HepG2 (cell line): ENCODE measurements around the gene HSPA1L. TPM values are rescaled to one million over a fixed set of nuclear protein-coding genes. Genes with fewer than 3 reads are reported as not detected.
A peak's percentile ranks its signal among the peaks of the same experiment; 100 is the strongest.

Experiments
- ATF7-NPFF ChIP-seq: sonication (generic); formaldehyde crosslinking; IDR thresholded peaks from 2 replicates; pipeline ENCODE4 v1.8.1; 2023; ENCODE audit warnings: mild to moderate bottlenecking, low read depth, missing genetic modification reagents, moderate library complexity
- DNMT1 ChIP-seq: sonication (generic); formaldehyde crosslinking; IDR thresholded peaks from 2 replicates; pipeline ENCODE4 v1.5.1; 2020; ENCODE audit warnings: mild to moderate bottlenecking, missing genetic modification reagents
- ELF1 ChIP-seq: sonication (generic); formaldehyde crosslinking; IDR thresholded peaks from 2 replicates; pipeline ENCODE4 v1.4.0; 2020; ENCODE audit warnings: missing genetic modification reagents
- FOSL2 ChIP-seq: sonication (generic); formaldehyde crosslinking; IDR thresholded peaks from 2 replicates; pipeline ENCODE4 v1.4.0; 2020; ENCODE audit warnings: missing genetic modification reagents
- HDAC1 ChIP-seq: sonication (generic); formaldehyde crosslinking; IDR thresholded peaks from 2 replicates; pipeline ENCODE4 v1.5.1; 2020; ENCODE audit warnings: mild to moderate bottlenecking, missing genetic modification reagents
- MED1 ChIP-seq: sonication (generic); formaldehyde crosslinking; IDR thresholded peaks from 2 replicates; pipeline ENCODE4 v1.4.0; 2020; ENCODE audit warnings: missing genetic modification reagents
- TEAD3 ChIP-seq: optimal IDR thresholded peaks from 2 replicates; pipeline ENCODE3; 2016; ENCODE audit warnings: borderline replicate concordance
- ZFAT ChIP-seq: sonication (generic); formaldehyde crosslinking; conservative IDR thresholded peaks from 2 replicates; pipeline ENCODE4 v1.8.1; 2023; ENCODE audit warnings: missing genetic modification reagents, inconsistent platforms
- ZKSCAN5 ChIP-seq: sonication (generic); formaldehyde crosslinking; IDR thresholded peaks from 2 replicates; pipeline ENCODE4 v1.5.1; 2020; ENCODE audit warnings: mild to moderate bottlenecking, missing genetic modification reagents
- ZNF225 ChIP-seq: sonication (generic); formaldehyde crosslinking; IDR thresholded peaks from 2 replicates; pipeline ENCODE4 v1.4.0; 2020; ENCODE audit warnings: mild to moderate bottlenecking, missing genetic modification reagents
- ZNF317 ChIP-seq: sonication (generic); formaldehyde crosslinking; IDR thresholded peaks from 2 replicates; pipeline ENCODE4 v1.5.0; 2020; ENCODE audit warnings: mild to moderate bottlenecking, missing genetic modification reagents
- ZNF329 ChIP-seq: sonication (generic); formaldehyde crosslinking; IDR thresholded peaks from 2 replicates; pipeline ENCODE4 v1.9.0; 2021; ENCODE audit warnings: low read depth, mild to moderate bottlenecking, missing genetic modification reagents
- ZNF33A ChIP-seq: sonication (generic); formaldehyde crosslinking; IDR thresholded peaks from 2 replicates; pipeline ENCODE4 v1.5.1; 2020; ENCODE audit warnings: missing genetic modification reagents, mild to moderate bottlenecking, moderate library complexity, borderline replicate concordance
- polyA plus RNA-seq, 8 experiments: library from polyadenylated mRNA; depleted of rRNA in 3 of 8; stranded (reverse) in 7 of 8; unstranded in 1 of 8; fragments of >200 nt; fragmentation: Illumina TruSeq in 4 of 8; extraction: Trizol in 4 of 8; gene quantifications; 2 replicates each; pipeline versions ENCODE4 v1.2.1 to v1.2.3, GENCODE V29; 2011 to 2016; ENCODE audit warnings: low read depth in 4 of 8, missing spikeins in 1 of 8, mixed read lengths in 1 of 8; ENCODE audit not compliant: insufficient read depth in 1 of 8
- total RNA-seq, 5 experiments: library from RNA; depleted of rRNA; stranded (reverse); fragments of >200 nt; fragmentation: Illumina TruSeq; extraction: Trizol; gene quantifications; 2 replicates each; pipeline ENCODE4 v1.2.3, GENCODE V29; 2016; ENCODE audit warnings: low read depth in 1 of 5
- TF ChIP-seq, protein P1 (sequence below): sonication (generic); formaldehyde crosslinking; IDR thresholded peaks from 2 replicates; pipeline ENCODE4 v1.4.0; 2020; ENCODE audit warnings: mild to moderate bottlenecking, low read depth, missing genetic modification reagents
- TF ChIP-seq, protein P2 (sequence below): sonication (generic); formaldehyde crosslinking; IDR thresholded peaks from 2 replicates; pipeline ENCODE4 v1.5.1; 2020; ENCODE audit warnings: missing genetic modification reagents, mild to moderate bottlenecking, borderline replicate concordance
- TF ChIP-seq, protein P3 (sequence below): IDR thresholded peaks from 2 replicates; pipeline ENCODE4 v1.6.1; 2018; ENCODE audit warnings: missing genetic modification reagents
- TF ChIP-seq, protein P4 (sequence below): sonication (generic); formaldehyde crosslinking; IDR thresholded peaks from 2 replicates; pipeline ENCODE4 v1.4.0; 2020; ENCODE audit warnings: missing genetic modification reagents, mild to moderate bottlenecking, borderline replicate concordance
- TF ChIP-seq, protein P5 (sequence below): sonication (generic); formaldehyde crosslinking; IDR thresholded peaks from 2 replicates; pipeline ENCODE4 v1.4.0; 2020; ENCODE audit warnings: missing genetic modification reagents
- TF ChIP-seq, protein P6 (sequence below): sonication (generic); formaldehyde crosslinking; IDR thresholded peaks from 2 replicates; pipeline ENCODE4 v1.4.0; 2020; ENCODE audit warnings: missing genetic modification reagents

Gene HSPA1L
- total and polyA plus RNA-seq, 2 of the 13 experiments (the other 11 are each of a cell fraction or from before 2014, with no cell fraction given) = 0.55 to 1.0 TPM

DNA sequence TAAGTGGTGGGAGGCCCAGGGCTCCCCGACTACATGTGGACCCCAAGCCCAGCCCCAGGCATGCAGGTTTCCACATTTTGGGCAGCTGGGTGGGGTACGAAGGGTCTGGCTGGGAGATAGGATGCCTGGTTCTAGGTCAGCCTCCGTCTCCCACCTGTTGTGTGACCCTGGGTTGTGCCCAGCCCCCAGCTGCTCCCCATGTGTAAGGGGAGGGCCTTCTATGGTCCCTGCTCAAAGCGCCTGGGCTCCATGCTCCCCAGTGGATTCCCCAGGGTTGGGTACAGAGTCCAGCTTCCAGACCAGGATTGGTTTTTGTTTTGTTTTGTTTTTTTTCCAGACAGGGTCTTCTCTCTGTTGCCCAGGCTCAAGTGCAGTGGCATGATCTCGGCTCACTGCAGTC, 36.9 kb downstream of the HSPA1L start (continued):
- TF ChIP-seq, protein P1, sequence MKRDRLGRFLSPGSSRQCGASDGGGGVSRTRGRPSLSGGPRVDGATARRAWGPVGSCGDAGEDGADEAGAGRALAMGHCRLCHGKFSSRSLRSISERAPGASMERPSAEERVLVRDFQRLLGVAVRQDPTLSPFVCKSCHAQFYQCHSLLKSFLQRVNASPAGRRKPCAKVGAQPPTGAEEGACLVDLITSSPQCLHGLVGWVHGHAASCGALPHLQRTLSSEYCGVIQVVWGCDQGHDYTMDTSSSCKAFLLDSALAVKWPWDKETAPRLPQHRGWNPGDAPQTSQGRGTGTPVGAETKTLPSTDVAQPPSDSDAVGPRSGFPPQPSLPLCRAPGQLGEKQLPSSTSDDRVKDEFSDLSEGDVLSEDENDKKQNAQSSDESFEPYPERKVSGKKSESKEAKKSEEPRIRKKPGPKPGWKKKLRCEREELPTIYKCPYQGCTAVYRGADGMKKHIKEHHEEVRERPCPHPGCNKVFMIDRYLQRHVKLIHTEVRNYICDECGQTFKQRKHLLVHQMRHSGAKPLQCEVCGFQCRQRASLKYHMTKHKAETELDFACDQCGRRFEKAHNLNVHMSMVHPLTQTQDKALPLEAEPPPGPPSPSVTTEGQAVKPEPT (CRISPR knock-in tag) = no peak
- no peak for TF ChIP-seq HDAC1 (CRISPR knock-in tag)
- TF ChIP-seq ELF1 (CRISPR knock-in tag) = no peak
- TF ChIP-seq ZNF225 (CRISPR knock-in tag) = no peak
- TF ChIP-seq FOSL2 (CRISPR knock-in tag) = no peak
- TF ChIP-seq DNMT1 (CRISPR knock-in tag) = 0 out of 2 replicates have a peak, but pooled peaks have one; percentile 30
- TF ChIP-seq, protein P2, sequence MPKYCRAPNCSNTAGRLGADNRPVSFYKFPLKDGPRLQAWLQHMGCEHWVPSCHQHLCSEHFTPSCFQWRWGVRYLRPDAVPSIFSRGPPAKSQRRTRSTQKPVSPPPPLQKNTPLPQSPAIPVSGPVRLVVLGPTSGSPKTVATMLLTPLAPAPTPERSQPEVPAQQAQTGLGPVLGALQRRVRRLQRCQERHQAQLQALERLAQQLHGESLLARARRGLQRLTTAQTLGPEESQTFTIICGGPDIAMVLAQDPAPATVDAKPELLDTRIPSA (CRISPR knock-in tag) = no peak
- TF ChIP-seq ZFAT (CRISPR knock-in tag) = no peak
- TF ChIP-seq, protein P3, sequence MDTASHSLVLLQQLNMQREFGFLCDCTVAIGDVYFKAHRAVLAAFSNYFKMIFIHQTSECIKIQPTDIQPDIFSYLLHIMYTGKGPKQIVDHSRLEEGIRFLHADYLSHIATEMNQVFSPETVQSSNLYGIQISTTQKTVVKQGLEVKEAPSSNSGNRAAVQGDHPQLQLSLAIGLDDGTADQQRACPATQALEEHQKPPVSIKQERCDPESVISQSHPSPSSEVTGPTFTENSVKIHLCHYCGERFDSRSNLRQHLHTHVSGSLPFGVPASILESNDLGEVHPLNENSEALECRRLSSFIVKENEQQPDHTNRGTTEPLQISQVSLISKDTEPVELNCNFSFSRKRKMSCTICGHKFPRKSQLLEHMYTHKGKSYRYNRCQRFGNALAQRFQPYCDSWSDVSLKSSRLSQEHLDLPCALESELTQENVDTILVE = no peak
- TF ChIP-seq TEAD3 (CRISPR knock-in tag) = no peak
- TF ChIP-seq, protein P4, sequence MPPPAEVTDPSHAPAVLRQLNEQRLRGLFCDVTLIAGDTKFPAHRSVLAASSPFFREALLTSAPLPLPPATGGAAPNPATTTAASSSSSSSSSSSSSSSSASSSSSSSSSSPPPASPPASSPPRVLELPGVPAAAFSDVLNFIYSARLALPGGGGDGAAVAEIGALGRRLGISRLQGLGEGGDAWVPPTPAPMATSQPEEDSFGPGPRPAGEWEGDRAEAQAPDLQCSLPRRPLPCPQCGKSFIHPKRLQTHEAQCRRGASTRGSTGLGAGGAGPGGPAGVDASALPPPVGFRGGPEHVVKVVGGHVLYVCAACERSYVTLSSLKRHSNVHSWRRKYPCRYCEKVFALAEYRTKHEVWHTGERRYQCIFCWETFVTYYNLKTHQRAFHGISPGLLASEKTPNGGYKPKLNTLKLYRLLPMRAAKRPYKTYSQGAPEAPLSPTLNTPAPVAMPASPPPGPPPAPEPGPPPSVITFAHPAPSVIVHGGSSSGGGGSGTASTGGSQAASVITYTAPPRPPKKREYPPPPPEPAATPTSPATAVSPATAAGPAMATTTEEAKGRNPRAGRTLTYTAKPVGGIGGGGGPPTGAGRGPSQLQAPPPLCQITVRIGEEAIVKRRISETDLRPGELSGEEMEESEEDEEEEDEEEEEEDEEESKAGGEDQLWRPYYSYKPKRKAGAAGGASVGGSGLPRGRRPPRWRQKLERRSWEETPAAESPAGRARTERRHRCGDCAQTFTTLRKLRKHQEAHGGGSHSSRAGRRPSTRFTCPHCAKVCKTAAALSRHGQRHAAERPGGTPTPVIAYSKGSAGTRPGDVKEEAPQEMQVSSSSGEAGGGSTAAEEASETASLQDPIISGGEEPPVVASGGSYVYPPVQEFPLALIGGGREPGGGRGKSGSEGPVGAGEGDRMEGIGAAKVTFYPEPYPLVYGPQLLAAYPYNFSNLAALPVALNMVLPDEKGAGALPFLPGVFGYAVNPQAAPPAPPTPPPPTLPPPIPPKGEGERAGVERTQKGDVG (CRISPR knock-in tag) = no peak
- no peak; the same call in 1 of the 2 replicates for TF ChIP-seq MED1 (CRISPR knock-in tag)
- TF ChIP-seq, protein P5, sequence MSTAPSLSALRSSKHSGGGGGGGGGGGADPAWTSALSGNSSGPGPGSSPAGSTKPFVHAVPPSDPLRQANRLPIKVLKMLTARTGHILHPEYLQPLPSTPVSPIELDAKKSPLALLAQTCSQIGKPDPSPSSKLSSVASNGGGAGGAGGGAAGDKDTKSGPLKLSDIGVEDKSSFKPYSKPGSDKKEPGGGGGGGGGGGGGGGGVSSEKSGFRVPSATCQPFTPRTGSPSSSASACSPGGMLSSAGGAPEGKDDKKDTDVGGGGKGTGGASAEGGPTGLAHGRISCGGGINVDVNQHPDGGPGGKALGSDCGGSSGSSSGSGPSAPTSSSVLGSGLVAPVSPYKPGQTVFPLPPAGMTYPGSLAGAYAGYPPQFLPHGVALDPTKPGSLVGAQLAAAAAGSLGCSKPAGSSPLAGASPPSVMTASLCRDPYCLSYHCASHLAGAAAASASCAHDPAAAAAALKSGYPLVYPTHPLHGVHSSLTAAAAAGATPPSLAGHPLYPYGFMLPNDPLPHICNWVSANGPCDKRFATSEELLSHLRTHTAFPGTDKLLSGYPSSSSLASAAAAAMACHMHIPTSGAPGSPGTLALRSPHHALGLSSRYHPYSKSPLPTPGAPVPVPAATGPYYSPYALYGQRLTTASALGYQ = no peak
- TF ChIP-seq ZKSCAN5 (CRISPR knock-in tag) = no peak
- TF ChIP-seq ZNF317 (CRISPR knock-in tag) = no peak
- no peak for TF ChIP-seq ZNF329 (CRISPR knock-in tag)
- TF ChIP-seq ATF7-NPFF (CRISPR knock-in tag) = 0 out of 2 replicates have a peak, but pooled peaks have one; percentile 5
- TF ChIP-seq, protein P6, sequence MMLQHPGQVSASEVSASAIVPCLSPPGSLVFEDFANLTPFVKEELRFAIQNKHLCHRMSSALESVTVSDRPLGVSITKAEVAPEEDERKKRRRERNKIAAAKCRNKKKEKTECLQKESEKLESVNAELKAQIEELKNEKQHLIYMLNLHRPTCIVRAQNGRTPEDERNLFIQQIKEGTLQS (CRISPR knock-in tag) = no peak
- TF ChIP-seq ZNF33A (CRISPR knock-in tag) = no peak
